GM19043 (cell line): ENCODE measurements around the gene PSMD9.
A peak's percentile ranks its signal among the peaks of the same experiment; 100 is the strongest.
"Not testable (repeated sequence)": the region's sequence is repeated elsewhere in the genome, so short reads cannot be mapped to it uniquely, and the experiment has no call there.

ENCODE experiments used
- ATAC-seq: cut with Tn5 transposase; IDR thresholded peaks from one replicate; pipeline ENCODE4 v1.9.1; 2021; ENCODE audit warnings: low read depth; ENCODE audit not compliant: unreplicated experiment

PSMD9 gene

GRCh38 chr12:121888478-121889273 lies at the start of gene PSMD9:
Gene PSMD9, plus strand, starts transcription at chr12:121888790. Its CDS starts 67 bp downstream, at chr12:121888857.
- ATAC-seq: peak; percentile 89

- ATAC-seq: peak; percentile 96
Measured at GRCh38 chr12:121839106-121839992, 49.2 kb upstream of the PSMD9 start.

GRCh38 chr12:121839993-121840761 lies 48.4 kb upstream of the PSMD9 start:
- no peak for ATAC-seq

- no peak for ATAC-seq
Measured at GRCh38 chr12:121843236-121843982, 45.2 kb upstream of the PSMD9 start.

- ATAC-seq: no peak
Measured at GRCh38 chr12:121845701-121846100, 42.9 kb upstream of the PSMD9 start.

GRCh38 chr12:121849211-121849610 lies 39.4 kb upstream of the PSMD9 start:
- no peak for ATAC-seq

- ATAC-seq: no peak
Measured at GRCh38 chr12:121849665-121850064, 38.9 kb upstream of the PSMD9 start.

GRCh38 chr12:121852392-121852791 lies 36.2 kb upstream of the PSMD9 start:
- not testable (repeated sequence) for ATAC-seq

- no peak for ATAC-seq
Measured at GRCh38 chr12:121857322-121858246, 31.0 kb upstream of the PSMD9 start.

- no peak for ATAC-seq
Measured at GRCh38 chr12:121858318-121858661, 30.3 kb upstream of the PSMD9 start.

- ATAC-seq: no peak
Measured at GRCh38 chr12:121858662-121859572, 29.7 kb upstream of the PSMD9 start, which contains the start of gene HPD. Gene HPD, minus strand, starts transcription at chr12:121858859. Its CDS starts 36 bp downstream, at chr12:121858823.

- ATAC-seq: no peak
Measured at GRCh38 chr12:121860257-121860656, 28.3 kb upstream of the PSMD9 start.

GRCh38 chr12:121860699-121861098 lies 27.9 kb upstream of the PSMD9 start:
- ATAC-seq: not testable (repeated sequence)

GRCh38 chr12:121861636-121862254 lies 26.8 kb upstream of the PSMD9 start:
- ATAC-seq: no peak

GRCh38 chr12:121866331-121866730 lies 22.3 kb upstream of the PSMD9 start:
- no peak for ATAC-seq

GRCh38 chr12:121869229-121869628 lies 19.4 kb upstream of the PSMD9 start:
- ATAC-seq: not testable (repeated sequence)

- ATAC-seq: no peak
Measured at GRCh38 chr12:121871467-121871866, 17.1 kb upstream of the PSMD9 start.
